ENCODE data around the gene LINGO3.

LINGO3 gene

DNA sequence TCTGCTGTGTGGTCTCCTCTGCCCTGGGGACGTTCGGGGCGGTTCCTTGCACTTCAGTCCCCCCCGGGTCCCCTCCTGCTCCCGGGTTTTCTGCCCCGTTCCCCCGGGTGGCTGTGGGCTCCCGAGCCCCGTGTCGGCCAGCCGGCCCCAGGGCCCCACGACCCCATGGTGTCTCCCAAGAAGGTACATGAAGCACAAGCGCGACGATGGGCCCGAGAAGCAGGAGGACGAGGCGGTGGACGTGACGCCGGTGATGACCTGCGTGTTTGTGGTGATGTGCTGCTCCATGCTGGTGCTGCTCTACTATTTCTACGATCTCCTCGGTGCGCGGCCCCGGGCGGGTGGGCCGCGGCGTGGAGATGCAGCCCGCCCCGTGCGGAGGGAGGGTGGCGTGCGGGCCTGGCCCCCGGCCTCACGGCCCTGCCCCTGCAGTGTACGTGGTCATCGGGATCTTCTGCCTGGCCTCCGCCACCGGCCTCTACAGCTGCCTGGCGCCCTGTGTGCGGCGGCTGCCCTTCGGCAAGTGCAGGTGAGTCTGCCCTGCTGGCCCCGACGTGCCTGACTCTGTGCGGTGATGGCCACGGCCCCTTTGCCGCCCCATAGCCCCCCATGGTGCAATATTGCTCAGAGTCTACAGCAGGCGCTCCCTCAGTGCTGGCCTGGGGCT, 31.8 kb upstream of the LINGO3 start:
- DNase-seq (ENCODE audit: low read depth): no peak

DNA sequence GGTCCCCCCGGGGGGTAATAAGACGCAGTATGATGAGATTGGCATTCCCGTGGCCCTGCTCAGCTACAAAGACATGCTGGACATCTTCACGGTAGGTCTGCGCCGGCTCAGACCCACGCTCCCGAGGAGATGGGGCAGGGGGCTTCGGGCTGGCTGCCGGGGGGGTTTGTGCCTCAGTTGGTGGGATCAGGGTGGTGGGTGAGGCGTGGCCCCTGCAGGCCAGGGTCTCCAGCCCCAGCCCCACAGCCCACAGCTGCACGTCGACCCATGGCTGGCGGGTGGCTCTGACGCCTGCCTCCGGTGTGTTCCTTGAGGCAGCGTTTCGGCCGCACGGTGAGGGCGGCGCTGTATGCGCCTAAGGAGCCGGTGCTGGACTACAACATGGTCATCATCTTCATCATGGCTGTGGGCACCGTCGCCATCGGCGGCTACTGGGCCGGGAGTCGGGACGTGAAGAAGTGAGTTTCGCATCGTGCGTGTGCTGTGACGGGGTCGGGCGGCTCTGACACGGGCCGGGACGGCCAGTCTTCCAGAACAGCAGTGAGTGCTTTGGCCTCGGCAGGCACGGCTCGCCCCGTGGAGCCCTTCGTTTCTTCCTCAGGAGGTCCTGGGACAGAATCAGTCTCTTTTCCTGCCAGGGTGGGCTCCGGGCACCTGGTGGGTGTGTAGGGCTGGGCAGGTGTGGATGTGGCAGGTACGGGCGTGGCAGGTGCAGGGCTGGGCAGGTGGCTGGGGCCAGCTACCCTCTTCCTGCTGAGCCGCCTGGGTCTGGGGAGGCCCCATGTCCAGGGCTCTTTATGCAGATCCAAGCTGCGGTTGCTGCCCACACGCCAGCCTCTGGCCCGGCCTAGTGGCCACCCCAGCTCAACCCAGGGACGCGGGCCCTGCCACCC, 31.0 kb upstream of the LINGO3 start:
- DNase-seq (ENCODE audit: low read depth): no peak

DNA sequence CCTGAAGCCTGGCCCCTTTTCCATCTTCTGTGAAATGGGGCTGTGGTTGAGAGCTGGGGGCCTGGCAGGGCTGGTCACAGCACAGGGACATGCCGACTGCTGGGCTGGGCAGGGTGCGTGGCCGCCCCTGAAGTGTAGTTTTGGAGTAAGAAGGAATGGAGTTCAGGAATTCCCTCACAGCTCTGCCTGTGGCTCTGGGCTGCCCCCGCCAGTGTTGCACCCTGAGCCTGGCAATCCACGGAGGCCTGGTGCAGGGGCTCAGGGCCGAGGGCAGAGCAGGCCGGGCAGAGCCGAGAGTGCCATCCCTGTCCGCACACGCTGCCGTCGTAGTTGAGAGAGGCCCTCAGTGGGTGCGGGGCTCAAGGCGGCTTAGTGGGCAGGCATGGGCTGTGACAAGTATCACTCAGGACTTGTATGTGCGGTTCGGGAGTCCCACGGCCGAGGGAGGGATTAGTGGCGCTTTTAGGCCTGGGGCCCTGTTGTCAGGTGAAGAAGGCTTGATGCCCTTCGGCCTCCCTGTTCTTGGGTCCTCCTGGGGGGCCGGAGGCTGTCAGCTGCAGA, 30.2 kb upstream of the LINGO3 start:
- DNase-seq (ENCODE audit: low read depth): no peak

DNA sequence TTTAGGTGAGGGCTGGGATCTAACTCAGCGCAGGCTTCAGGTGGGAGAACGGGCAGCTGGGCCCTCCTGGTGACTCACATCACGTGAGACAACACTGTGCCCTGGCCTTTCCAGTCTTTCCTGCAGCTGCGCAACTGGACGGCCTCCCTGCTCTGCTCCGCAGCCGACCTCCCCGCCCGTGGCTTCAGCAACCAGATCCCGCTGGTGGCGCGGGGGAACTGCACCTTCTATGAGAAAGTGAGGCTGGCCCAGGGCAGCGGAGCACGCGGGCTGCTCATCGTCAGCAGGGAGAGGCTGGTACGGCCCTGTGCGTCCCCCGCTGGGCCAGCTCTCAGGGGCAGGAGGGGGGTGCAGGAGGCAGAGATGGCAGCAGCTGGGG, 29.4 kb upstream of the LINGO3 start:
- no peak for DNase-seq (ENCODE audit: low read depth)

DNA sequence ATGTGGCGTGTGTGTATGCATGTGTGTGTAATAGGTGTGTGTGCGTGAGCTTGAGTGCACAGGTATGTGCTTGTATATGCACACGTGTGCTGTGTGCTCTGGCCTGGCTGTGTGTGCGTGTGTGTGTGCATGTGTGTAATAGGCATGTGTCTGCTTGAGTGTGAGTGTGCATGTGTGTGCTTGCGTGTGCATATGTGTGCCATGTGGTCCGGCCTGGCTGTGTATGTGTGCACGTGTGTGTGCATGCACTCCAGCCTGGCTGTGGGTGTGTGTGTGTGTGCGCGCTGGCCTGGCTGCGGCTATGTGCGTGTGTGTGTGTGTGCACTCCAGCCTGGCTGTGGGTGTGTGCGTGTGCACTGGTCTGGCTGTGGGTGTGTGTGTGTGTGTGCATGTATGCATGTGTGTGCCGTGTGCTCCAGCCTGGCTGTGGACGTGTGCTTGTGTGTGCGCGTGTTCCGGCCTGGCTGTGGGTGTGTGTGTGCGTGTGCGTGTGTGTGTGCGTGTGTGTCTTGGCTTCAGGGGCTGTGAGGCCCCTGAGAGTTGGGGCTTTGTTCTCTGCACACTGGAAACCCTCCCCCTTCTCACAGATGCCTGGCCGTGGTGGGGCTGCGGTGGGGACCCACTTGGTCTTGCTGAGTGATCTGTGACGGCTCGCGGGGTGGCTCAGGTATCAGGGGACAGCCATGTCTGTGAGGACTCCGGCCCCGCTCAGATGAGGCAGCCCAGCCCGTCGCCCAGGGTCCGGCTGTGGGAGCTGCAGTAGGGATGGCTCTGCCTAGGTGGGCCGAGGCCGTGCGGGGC, 28.8 kb upstream of the LINGO3 start:
- DNase-seq (ENCODE audit: low read depth): no peak

DNA sequence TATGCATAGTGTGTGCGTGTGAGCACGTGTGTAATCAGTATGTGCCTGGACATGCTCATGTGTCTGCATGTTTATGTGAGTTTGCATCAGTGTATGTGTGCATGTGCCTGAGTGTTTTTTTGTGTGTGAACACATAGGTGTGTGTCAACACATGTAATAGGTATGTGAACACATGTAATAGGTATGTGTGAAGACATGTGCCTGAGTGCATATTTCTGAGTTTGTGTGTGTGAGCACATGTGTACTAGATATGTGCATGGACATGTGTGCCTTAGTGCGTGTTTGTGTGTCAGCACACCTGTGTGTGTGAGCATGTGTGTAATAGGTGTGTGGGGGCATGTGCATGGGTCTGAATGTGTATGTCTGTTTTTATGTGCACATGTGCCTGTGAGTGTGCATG, 27.9 kb upstream of the LINGO3 start:
- no peak for DNase-seq (ENCODE audit: low read depth)

DNA sequence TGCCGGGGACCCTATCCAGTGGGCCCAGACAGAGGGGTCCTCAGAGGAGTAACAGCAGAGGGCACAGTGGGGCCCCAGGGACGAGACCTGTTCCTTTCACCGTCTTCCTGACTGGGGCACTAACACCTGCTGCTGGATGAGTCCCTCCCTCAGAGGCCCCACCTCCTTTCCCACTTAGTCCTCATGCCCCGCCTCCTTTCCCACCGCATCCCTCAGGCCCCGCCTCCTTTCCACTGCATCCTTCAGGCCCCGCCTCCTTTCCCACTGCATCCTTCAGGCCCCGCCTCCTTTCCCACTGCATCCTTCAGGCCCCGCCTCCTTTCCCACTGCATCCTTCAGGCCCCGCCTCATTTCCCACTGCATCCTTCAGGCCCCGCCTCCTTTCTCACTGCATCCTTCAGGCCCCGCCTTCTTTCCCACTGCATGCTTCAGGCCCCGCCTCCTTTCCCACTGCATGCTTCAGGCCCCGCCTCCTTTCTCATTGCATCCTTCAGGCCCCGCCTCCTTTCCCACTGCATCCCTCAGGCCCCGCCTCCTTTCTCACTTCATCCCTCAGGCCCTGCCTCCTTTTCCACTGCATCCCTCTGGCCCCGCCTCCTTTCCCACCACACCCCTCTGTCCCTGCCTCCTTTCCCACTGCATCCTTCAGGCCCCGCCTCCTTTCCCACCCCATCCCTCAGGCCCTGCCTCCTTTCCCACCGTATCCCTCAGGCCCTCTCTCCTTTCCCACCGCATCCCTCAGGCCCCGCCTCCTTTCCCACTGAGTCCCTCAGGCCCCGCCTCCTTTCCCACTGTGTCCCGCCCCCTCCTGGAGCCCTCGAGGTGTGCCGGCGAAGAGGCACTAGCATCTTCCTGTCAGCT, 27.3 kb upstream of the LINGO3 start:
- no peak for DNase-seq (ENCODE audit: low read depth)

DNA sequence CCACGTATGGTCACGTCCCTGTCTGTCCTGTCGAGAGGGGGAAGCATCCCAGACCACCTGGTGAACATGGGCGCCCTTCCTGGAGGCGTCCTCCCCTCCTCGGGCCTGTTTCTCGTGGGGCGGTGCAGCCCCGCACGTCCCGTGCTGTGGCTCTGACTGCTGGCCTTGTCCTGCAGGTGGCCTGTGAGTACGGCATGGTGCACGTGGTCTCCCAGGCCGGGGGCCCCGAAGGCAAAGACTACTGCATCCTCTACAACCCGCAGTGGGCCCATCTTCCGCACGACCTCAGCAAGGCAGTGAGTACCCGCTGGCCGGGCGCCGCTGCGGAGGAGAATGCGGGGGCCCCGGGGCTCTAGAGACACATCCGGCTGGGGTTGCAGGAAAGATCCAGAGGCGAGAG, 26.5 kb upstream of the LINGO3 start:
- no peak for DNase-seq (ENCODE audit: low read depth)

DNA sequence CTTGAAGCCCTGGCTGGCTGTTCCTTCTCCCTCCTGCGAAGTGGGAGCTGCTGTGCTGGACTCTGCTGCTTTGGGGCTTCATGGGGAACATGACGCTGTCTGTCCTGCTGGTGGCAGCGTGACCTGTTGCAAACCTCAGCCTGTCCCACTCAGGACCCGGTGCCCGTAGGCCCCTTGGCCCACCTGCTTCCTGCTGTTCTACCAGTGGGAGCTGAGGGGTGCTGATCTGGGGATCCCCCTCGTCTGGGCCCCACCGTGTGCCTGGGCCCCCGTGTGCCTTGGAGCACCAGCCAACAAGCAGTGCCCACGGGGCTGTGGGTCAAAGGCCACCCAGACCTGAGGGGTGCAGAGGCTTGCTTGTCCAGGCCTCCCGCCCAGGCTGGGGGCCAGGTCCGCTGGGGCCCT, 25.9 kb upstream of the LINGO3 start:
- DNase-seq (ENCODE audit: low read depth): no peak

DNA sequence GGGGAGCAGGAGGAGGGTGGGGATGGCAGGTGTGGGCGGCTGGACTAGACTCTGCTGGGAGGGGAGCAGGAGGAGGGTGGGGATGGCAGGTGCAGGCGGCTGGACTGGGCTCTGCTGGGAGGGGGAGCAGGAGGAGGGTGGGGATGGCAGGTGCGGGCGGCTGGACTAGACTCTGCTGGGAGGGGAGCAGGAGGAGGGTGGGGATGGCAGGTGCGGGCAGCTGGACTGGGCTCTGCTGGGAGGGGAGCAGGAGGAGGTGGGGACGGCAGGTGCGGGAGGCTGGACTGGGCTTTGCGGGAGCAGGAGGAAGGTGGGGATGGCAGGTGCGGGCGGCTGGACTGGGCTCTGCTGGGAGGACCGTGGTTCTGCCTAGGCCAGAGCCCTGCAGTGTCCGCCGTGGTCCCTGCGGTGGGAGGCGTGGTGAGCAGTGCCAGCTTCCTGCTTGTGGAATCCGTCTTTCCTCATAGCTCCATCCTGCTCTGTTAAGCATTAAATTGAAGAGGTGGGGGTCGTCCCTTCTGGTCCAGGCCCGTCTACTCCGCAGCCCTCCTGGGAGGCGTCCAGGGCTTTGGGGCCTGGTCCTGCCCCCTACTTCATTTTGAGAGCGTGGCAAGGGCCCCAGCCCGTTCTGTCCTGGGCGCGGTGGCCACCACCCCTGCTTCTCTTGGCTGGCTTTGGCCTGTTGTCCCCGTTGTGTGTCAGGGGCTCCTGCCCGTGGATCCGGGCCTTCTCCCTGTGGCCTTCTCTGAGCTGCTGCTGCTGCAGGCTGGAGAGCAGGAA, 25.3 kb upstream of the LINGO3 start:
- DNase-seq (ENCODE audit: low read depth): no peak

DNA sequence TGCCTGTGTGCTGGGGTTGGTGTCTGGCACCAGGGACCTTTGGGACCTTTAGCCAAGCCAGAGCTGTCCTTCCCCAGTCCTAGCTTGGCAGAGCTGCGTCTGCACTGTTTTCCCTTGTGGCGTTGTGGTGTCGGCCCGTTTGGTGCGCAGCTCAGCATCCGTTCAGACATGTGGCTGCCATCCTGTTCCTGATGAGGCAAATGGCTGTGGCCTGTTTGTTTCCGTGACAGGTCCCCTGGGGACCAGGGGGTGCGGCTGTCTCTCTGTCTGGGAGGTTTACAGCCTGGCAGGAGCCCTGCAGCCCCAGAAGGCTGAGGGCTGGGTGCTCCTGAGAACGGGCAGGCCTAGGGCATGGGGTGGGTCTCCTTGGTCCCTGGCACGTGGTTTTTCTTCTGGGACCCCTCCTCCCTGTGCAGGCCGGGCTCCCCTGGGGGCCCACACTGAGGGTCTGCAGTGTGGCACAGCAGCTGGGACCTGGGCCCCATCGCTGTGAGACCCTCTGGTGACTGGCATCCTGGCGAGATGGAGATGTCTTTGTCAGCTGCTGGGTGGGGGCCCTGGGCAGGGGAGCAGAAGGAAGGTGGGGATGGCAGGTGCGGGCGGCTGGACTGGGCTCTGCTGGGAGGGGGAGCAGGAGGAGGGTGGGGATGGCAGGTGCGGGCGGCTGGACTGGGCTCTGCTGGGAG, 24.5 kb upstream of the LINGO3 start:
- DNase-seq (ENCODE audit: low read depth): no peak

DNA sequence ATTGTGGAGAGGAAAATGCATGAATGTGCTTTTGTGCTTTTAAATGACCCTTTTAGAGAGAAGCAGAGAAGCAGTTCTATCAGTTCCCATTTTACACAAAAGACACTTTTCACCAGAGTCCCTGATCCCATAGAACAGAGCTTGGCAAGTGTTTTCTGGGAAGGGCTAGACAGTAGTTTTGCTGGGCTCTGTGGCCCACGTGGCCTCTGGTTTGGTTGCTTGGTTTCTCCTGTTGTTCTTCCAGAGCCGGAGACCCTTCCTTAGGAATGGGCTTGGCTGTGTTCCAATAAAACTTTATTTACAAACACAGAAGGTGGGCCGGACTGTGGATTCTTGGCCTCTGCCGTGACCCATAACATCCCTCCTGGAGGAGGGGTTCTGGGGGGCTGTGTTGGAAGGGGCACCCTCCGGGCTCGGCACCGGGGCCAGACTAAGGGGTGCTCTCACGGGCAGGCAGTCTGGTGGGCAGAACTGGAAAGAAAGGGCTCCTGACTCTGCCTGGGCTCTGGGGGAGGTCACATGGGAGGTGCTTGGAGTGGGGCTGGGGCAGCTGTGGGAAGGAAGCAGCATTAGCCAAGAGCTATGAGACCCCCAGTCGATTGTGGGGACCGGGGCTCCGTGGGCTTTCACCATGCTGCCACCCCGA, 23.8 kb upstream of the LINGO3 start:
- DNase-seq (ENCODE audit: low read depth): no peak

DNA sequence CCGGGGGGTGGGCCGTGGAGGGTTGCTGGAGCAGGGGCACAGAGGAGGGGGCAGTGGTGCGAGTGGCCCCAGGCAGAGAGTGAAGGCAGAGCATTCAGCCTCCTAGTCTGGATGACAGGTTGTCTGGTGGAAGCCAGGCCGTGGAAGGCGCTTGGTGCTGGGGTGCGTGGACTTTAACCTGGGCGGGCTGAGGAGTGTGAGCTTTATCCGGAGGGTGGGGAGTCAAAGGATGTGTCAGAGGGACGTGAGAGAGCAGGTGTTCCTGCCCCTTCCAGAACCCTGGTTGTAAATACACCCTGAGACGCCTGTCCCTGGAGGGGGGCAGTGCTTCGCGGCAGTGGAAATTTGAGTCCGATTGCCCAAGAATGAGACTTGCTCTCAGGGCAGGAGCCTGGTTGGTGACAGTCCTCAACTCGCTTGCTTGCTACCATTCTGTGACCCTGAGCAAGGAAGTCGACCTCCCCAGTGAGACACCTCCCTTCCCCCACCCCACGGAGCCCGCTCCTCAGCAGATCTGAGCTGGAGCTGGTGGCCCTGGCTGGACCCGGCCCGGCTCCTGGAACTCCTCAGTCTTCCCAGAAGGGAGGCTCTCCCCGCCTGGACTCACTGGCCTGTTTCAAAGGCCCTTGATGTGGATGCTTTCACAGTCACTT, 22.8 kb upstream of the LINGO3 start:
- no peak for DNase-seq (ENCODE audit: low read depth)

DNA sequence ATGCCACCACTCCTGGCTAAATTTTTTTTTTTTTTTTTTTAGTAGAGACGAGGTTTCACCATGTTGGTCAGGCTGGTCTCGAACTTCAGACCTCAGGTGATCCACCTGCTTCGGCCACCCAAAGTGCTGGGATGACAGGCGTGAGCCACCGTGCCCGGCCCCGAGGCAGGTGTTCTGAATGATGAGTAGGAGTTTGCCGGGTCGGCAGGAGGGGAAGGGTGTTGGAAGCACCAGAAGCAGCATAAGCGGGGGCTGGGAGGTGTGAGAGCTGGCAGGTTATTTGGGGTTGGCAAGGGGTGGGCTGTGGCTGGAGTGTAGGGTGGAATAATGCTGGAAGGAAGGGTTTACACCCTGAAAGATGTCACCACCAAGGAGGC, 22.3 kb upstream of the LINGO3 start:
- DNase-seq (ENCODE audit: low read depth): no peak

DNA sequence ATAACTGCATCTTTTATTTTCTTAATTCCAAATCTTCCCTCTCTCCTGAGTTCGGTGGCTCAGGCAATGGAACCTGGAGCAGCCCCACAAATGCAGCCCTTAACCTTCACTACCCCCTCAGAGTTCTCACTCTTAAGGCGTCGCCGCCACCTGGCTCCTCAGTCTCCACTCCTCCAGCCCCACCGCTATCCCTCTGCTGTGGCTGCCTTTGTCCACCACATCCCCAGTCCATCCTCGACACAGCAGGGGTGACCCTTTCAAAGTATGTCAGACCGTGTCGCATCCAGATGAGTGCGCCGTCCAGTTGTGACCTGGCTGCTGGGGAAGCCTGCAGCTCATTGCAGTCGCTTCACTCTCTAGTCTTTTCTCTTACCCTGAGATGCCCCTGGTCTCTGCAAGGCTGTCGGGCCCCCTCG, 21.6 kb upstream of the LINGO3 start:
- no peak for DNase-seq (ENCODE audit: low read depth)

DNA sequence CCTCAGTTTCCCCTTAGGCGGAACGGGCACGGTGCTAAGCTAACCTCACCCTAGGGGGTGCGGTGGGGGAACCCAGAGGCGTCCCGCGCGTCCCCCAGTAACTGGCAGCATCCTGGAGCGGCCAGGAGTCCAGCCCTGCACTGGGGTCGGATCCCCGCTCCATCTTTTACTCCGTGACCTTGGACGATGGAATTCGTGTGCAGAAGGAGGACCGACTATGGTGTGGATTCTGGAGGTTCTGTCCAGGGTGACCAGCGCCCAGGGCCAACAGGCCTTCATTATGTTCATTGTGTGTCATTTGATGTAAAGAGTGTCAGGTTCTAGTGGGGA, 21.2 kb upstream of the LINGO3 start:
- no peak for DNase-seq (ENCODE audit: low read depth)

DNA sequence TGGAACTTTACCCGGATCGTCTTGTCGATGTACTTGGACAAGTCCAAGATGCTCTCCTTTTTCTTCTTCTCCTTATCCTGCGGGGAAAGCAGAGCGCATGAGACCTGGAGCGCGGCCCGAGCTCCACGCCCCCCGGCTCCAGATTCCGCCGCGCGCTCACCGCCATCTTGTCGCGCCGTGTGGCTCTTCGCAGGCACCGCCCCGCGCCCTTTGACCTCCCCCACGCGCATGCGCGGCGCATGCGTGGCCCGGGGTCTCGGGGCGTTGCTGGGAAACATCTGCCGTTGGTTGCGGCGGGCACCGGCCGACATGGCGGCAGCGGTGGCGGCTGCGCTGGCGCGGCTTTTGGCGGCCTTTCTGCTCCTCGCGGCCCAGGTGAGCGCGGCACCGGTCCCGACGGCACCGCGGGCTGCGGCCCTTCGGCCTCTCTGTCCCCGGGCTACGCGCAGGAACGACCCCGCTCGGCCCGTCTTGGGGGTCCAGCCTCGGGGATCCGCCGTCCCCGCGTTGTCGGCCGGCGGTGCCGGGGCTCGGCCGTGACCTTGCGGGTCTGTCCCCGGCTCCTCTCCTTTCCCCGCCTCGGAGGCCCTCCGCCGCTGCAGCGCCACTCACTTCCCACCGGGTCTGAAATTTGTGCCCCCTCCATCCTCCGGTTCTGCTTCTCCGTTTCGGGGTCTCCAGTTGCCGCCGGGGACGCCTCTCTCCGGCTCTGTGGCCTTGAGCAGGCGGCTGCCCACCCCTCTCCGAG, 20.6 kb upstream of the LINGO3 start, which contains the start of the genes LSM7 and SPPL2B:
Gene LSM7, minus strand, starts transcription at position 186 of the 748 bp plus-strand sequence. Its CDS starts 20 bp downstream, at position 166.
Gene SPPL2B, plus strand, starts transcription at position 284 of the 748 bp plus-strand sequence. Its CDS starts 26 bp downstream, at position 310.
- DNase-seq (ENCODE audit: low read depth): peak; percentile 91

DNA sequence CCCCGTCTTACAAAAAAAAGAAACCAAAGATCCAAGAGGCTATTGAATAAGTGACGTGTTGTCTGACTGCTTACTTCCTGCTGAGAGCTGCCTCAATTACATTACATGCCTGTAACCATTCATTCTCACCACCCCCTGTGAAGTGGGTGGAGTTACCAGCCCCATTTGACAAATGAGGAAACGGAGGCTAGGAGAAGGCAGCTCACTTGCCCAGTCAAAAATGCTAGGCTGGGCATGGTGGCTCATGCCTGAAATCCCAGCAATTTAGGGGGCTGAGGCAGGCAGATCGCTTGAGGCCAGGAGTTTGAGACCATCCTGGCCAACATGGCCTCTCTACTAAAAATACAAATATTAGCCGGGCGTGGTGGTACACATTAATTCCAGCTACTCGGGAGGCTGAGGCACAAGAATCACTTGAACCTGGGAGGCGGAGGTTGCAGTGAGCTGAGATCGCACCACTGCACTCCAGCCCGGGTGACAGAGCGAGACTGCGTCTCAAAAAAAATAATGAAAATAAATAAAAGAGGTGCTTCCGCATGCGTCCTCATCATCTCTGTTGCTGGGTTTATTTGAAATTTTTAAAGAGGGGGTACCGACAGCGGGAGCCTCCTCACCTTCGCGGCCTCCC, 19.9 kb upstream of the LINGO3 start:
- DNase-seq (ENCODE audit: low read depth): peak; percentile 33

Measured in activated T-helper 9 cell treated with anti-CD3 and anti-CD28 coated beads, Interleukin-2, amount 50 U/mL, for 16 hours (primary cell).